Mucosa of rectum (tissue), 2 donors: ENCODE data around the gene KCNF1.
"Not testable (repeated sequence)": the region's sequence is repeated elsewhere in the genome, so short reads cannot be mapped to it uniquely, and the experiment has no call there.

Experiments
- H3K27ac ChIP-seq, 2 donors: one replicate each; pipeline ENCODE4 v1.7.0; 2013; ENCODE audit warnings: inconsistent platforms in 2 of 2, low read depth in 2 of 2, low read length in 2 of 2
- H3K27me3 ChIP-seq, 2 donors: one replicate each; pipeline ENCODE4 v1.7.0; 2013; ENCODE audit warnings: low read length in 2 of 2; ENCODE audit not compliant: control insufficient read depth in 2 of 2, insufficient read depth in 2 of 2
- H3K36me3 ChIP-seq, 2 donors: one replicate each; pipeline ENCODE4 v1.7.0; 2013; ENCODE audit warnings: low read length in 2 of 2; ENCODE audit not compliant: control insufficient read depth in 2 of 2, insufficient read depth in 2 of 2
- H3K4me1 ChIP-seq, 2 donors: one replicate each; pipeline ENCODE4 v1.7.0; 2013; ENCODE audit warnings: low read length in 2 of 2, mild to moderate bottlenecking in 1 of 2; ENCODE audit not compliant: control insufficient read depth in 2 of 2, insufficient read depth in 2 of 2
- H3K4me3 ChIP-seq, 2 donors: one replicate each; pipeline ENCODE4 v1.7.0; 2013; ENCODE audit warnings: low read length in 2 of 2
- H3K9ac ChIP-seq, 2 donors: one replicate each; pipeline ENCODE4 v1.7.0; 2013; ENCODE audit warnings: low read length in 2 of 2, low read depth in 1 of 2, mild to moderate bottlenecking in 1 of 2
- H3K9me3 ChIP-seq, 2 donors: one replicate each; pipeline ENCODE4 v1.7.0; 2013; ENCODE audit warnings: low read length in 2 of 2; ENCODE audit not compliant: control insufficient read depth in 2 of 2
- donor health status: healthy.
- donor health status: Normal muscosa, but diverticular disease.

KCNF1 gene

GRCh38 chr2:10949835-10950234, 38.1 kb downstream of the KCNF1 start:
- Histone ChIP-seq H3K4me1 (no peaks in the 10 kb centered on the region), H3K4me3 (no peak overlapping the region), H3K36me3 (no peaks in the 10 kb centered on the region), H3K9me3 (no peaks in the 10 kb centered on the region), H3K27me3 (peaks cover 0 to 10% of the 10 kb centered on the region in 2 donors), H3K27ac (no peak overlapping the region), H3K9ac (no peak overlapping the region)

GRCh38 chr2:10951558-10952414, 40.1 kb downstream of the KCNF1 start:
- Histone ChIP-seq H3K27me3 (peaks cover 0 to 4% of the 10 kb centered on the region in 2 donors), H3K4me3 (no peak overlapping the region), H3K27ac (no peak overlapping the region), H3K9me3 (no peaks in the 10 kb centered on the region), H3K36me3 (no peaks in the 10 kb centered on the region), H3K4me1 (no peaks in the 10 kb centered on the region), H3K9ac (no peak overlapping the region)

- no peaks in the 10 kb centered on the region for H3K36me3 ChIP-seq
- H3K9me3 ChIP-seq = no peaks in the 10 kb centered on the region
- H3K4me3 ChIP-seq = no peak overlapping the region
- H3K9ac ChIP-seq = no peak overlapping the region
- no peaks in the 10 kb centered on the region for H3K4me1 ChIP-seq
- H3K27ac ChIP-seq = no peak overlapping the region
- no peaks in the 10 kb centered on the region for H3K27me3 ChIP-seq
Measured at GRCh38 chr2:10954416-10954815, 42.7 kb downstream of the KCNF1 start.

GRCh38 chr2:10954856-10955818, 43.4 kb downstream of the KCNF1 start:
- Histone ChIP-seq H3K9ac (no peak overlapping the region), H3K4me3 (no peak overlapping the region), H3K4me1 (no peaks in the 10 kb centered on the region), H3K27me3 (no peaks in the 10 kb centered on the region), H3K9me3 (no peaks in the 10 kb centered on the region), H3K27ac (no peak overlapping the region), H3K36me3 (no peaks in the 10 kb centered on the region)

- H3K9me3 ChIP-seq = no peaks in the 10 kb centered on the region
- no peak overlapping the region for H3K9ac ChIP-seq
- H3K27ac ChIP-seq = no peak overlapping the region
- no peaks in the 10 kb centered on the region for H3K36me3 ChIP-seq
- no peaks in the 10 kb centered on the region for H3K4me1 ChIP-seq
- H3K27me3 ChIP-seq = no peaks in the 10 kb centered on the region
- no peak overlapping the region for H3K4me3 ChIP-seq
Measured at GRCh38 chr2:10956006-10956790, 44.5 kb downstream of the KCNF1 start.

GRCh38 chr2:10957391-10957790, 45.7 kb downstream of the KCNF1 start:
- H3K9me3 ChIP-seq = no peaks in the 10 kb centered on the region
- H3K27ac ChIP-seq = no peak overlapping the region
- no peak overlapping the region for H3K9ac ChIP-seq
- H3K27me3 ChIP-seq = no peaks in the 10 kb centered on the region
- H3K4me3 ChIP-seq = no peak overlapping the region
- no peaks in the 10 kb centered on the region for H3K4me1 ChIP-seq
- H3K36me3 ChIP-seq = no peaks in the 10 kb centered on the region

GRCh38 chr2:10958452-10958851, 46.7 kb downstream of the KCNF1 start:
- not testable (repeated sequence) for H3K36me3 ChIP-seq, H3K9me3 ChIP-seq, H3K4me3 ChIP-seq, H3K4me1 ChIP-seq, H3K9ac ChIP-seq, H3K27me3 ChIP-seq, H3K27ac ChIP-seq

GRCh38 chr2:10960606-10961489, 49.1 kb downstream of the KCNF1 start:
- Histone ChIP-seq H3K27ac (no peak overlapping the region), H3K36me3 (no peaks in the 10 kb centered on the region), H3K27me3 (peaks cover 3 to 5% of the 10 kb centered on the region in 2 donors), H3K4me3 (no peak overlapping the region), H3K4me1 (peaks cover 0 to 2% of the 10 kb centered on the region in 2 donors), H3K9me3 (no peaks in the 10 kb centered on the region), H3K9ac (no peak overlapping the region)

- Histone ChIP-seq H3K4me3 (no peak overlapping the region), H3K36me3 (no peaks in the 10 kb centered on the region), H3K9me3 (no peaks in the 10 kb centered on the region)
Measured at GRCh38 chr2:10961490-10961875, 49.7 kb downstream of the KCNF1 start.

More at GRCh38 chr2:10961490-10961875, 49.7 kb downstream of the KCNF1 start:
- Histone ChIP-seq H3K27ac (no peak overlapping the region), H3K4me1 (peaks cover 0 to 2% of the 10 kb centered on the region in 2 donors), H3K9ac (no peak overlapping the region), H3K27me3 (peaks cover 3 to 7% of the 10 kb centered on the region in 2 donors)
